HFF-Myc (cell line): Measurements from ENCODE around the gene TRERF1.

Experiments
- DNase-seq: peaks from one replicate; pipeline ENCODE4 v3.0.0-alpha.2; 2011; ENCODE audit warnings: low read depth; ENCODE audit errors: extremely low read depth
- H3K4me3 ChIP-seq: replicated peaks from 2 replicates; pipeline ENCODE4 v1.5.1; 2011; ENCODE audit warnings: low read depth, mild to moderate bottlenecking, control low read depth, low read length
- CTCF ChIP-seq: IDR thresholded peaks from 2 replicates; pipeline ENCODE4 v1.5.1; 2012; ENCODE audit warnings: mild to moderate bottlenecking, low read depth, low read length, control low read depth; ENCODE audit errors: missing control alignments

TRERF1 gene

GRCh38 chr6:42380228-42380979 lies 71.3 kb downstream of the TRERF1 start:
- H3K4me3 ChIP-seq, result no peak overlapping the region
- DNase-seq, result no peak
- TF ChIP-seq CTCF, result no peak

GRCh38 chr6:42378536-42378935 lies 73.2 kb downstream of the TRERF1 start:
- H3K4me3 ChIP-seq, result no peak overlapping the region
- no peak for DNase-seq
- TF ChIP-seq CTCF, result no peak

- DNase-seq, result no peak
- no peak for TF ChIP-seq CTCF
- no peak overlapping the region for H3K4me3 ChIP-seq
Measured at GRCh38 chr6:42378125-42378524, 73.6 kb downstream of the TRERF1 start.

- TF ChIP-seq CTCF, result no peak
- no peak overlapping the region for H3K4me3 ChIP-seq
- DNase-seq, result no peak
Measured at GRCh38 chr6:42375007-42375635, 76.6 kb downstream of the TRERF1 start.

- peak; percentile 15 for DNase-seq
- no peak overlapping the region for H3K4me3 ChIP-seq
- no peak for TF ChIP-seq CTCF
Measured at GRCh38 chr6:42374018-42374669, 77.6 kb downstream of the TRERF1 start.

- H3K4me3 ChIP-seq, result no peak overlapping the region
- no peak for TF ChIP-seq CTCF
- no peak for DNase-seq
Measured at GRCh38 chr6:42372699-42373098, 79.0 kb downstream of the TRERF1 start.
